HepG2 (cell line): ENCODE data around the gene ST3GAL2. TPM values are rescaled to one million over a fixed set of nuclear protein-coding genes. Genes with fewer than 3 reads are reported as not detected.

Experiments used
- AFF4 ChIP-seq: sonication (generic); formaldehyde crosslinking; IDR thresholded peaks from 2 replicates; pipeline ENCODE4 v1.4.0; 2020; ENCODE audit warnings: missing genetic modification reagents
- ELF4 ChIP-seq: sonication (generic); formaldehyde crosslinking; IDR thresholded peaks from 2 replicates; pipeline ENCODE4 v1.5.0; 2020; ENCODE audit warnings: missing genetic modification reagents, mild to moderate bottlenecking, moderate library complexity, borderline replicate concordance
- FOXO1 ChIP-seq: sonication (generic); formaldehyde crosslinking; IDR thresholded peaks from 2 replicates; pipeline ENCODE4 v1.4.0; 2020; ENCODE audit warnings: missing genetic modification reagents
- MAZ ChIP-seq, 2 experiments: sonication (generic) in 1 of 2; formaldehyde crosslinking in 1 of 2; IDR thresholded peaks; 2 replicates each; pipeline versions ENCODE4 v1.5.0 to v1.6.1; 2012 to 2020; ENCODE audit warnings: low read depth in 2 of 2, mild to moderate bottlenecking in 2 of 2, borderline replicate concordance in 1 of 2, improper control_type of control experiment in 1 of 2, low read length in 1 of 2, missing genetic modification reagents in 1 of 2, moderate library complexity in 1 of 2
- MLLT10 ChIP-seq: sonication (generic); formaldehyde crosslinking; IDR thresholded peaks from 2 replicates; pipeline ENCODE4 v1.4.0; 2020; ENCODE audit warnings: missing genetic modification reagents
- NFYB ChIP-seq: sonication (generic); formaldehyde crosslinking; IDR thresholded peaks from 2 replicates; pipeline ENCODE4 v1.4.0; 2020; ENCODE audit warnings: missing genetic modification reagents
- PHF5A ChIP-seq: IDR thresholded peaks from one replicate; pipeline ENCODE4 v1.6.1; 2018; ENCODE audit warnings: low read depth, missing genetic modification reagents; ENCODE audit not compliant: unreplicated experiment
- TARDBP ChIP-seq: sonication (generic); formaldehyde crosslinking; IDR thresholded peaks from 2 replicates; pipeline ENCODE4 v1.8.0; 2022; ENCODE audit warnings: mild to moderate bottlenecking, missing genetic modification reagents
- TERF1 ChIP-seq: sonication (generic); formaldehyde crosslinking; IDR thresholded peaks from 2 replicates; pipeline ENCODE4 v1.8.0; 2022; ENCODE audit warnings: mild to moderate bottlenecking, missing genetic modification reagents, moderate library complexity
- ZKSCAN8 ChIP-seq: IDR thresholded peaks from 2 replicates; pipeline ENCODE4 v1.6.1; 2016; ENCODE audit warnings: borderline replicate concordance, missing genetic modification reagents, missing compliant biosample characterization
- ZNF10 ChIP-seq: sonication (generic); formaldehyde crosslinking; IDR thresholded peaks from 2 replicates; pipeline ENCODE4 v1.4.0; 2020; ENCODE audit warnings: mild to moderate bottlenecking, low read depth, missing genetic modification reagents, borderline replicate concordance
- ZNF337 ChIP-seq: sonication (generic); formaldehyde crosslinking; IDR thresholded peaks from 2 replicates; pipeline ENCODE4 v1.5.1; 2020; ENCODE audit warnings: missing genetic modification reagents, low read depth, mild to moderate bottlenecking, borderline replicate concordance
- ZNF639 ChIP-seq: conservative IDR thresholded peaks from 2 replicates; pipeline ENCODE4 v1.6.1; 2018; ENCODE audit warnings: missing genetic modification reagents
- ZNF670 ChIP-seq: sonication (generic); formaldehyde crosslinking; IDR thresholded peaks from 2 replicates; pipeline ENCODE4 v1.8.0; 2022; ENCODE audit warnings: mild to moderate bottlenecking, missing genetic modification reagents, borderline replicate concordance
- ZNF788 ChIP-seq: sonication (generic); formaldehyde crosslinking; IDR thresholded peaks from 2 replicates; pipeline ENCODE4 v1.5.0; 2020; ENCODE audit warnings: mild to moderate bottlenecking, missing genetic modification reagents, borderline replicate concordance
- ZNF790 ChIP-seq: sonication (generic); formaldehyde crosslinking; IDR thresholded peaks from 2 replicates; pipeline ENCODE4 v1.8.0; 2022; ENCODE audit warnings: missing genetic modification reagents, mild to moderate bottlenecking, borderline replicate concordance
- polyA plus RNA-seq, 8 experiments: library from polyadenylated mRNA; depleted of rRNA in 3 of 8; stranded (reverse) in 7 of 8; unstranded in 1 of 8; fragments of >200 nt; fragmentation: Illumina TruSeq in 4 of 8; extraction: Trizol in 4 of 8; gene quantifications; 2 replicates each; pipeline versions ENCODE4 v1.2.1 to v1.2.3, GENCODE V29; 2011 to 2016; ENCODE audit warnings: low read depth in 4 of 8, missing spikeins in 1 of 8, mixed read lengths in 1 of 8; ENCODE audit not compliant: insufficient read depth in 1 of 8
- total RNA-seq, 5 experiments: library from RNA; depleted of rRNA; stranded (reverse); fragments of >200 nt; fragmentation: Illumina TruSeq; extraction: Trizol; gene quantifications; 2 replicates each; pipeline ENCODE4 v1.2.3, GENCODE V29; 2016; ENCODE audit warnings: low read depth in 1 of 5

ST3GAL2 gene
- total and polyA plus RNA-seq, 2 of the 13 experiments (the other 11 are each of a cell fraction or from before 2014, with no cell fraction given) = 16.3 to 24.9 TPM

GRCh38 chr16:70437017-70437581 lies 1.8 kb downstream of the ST3GAL2 start (continued):
- TF ChIP-seq TERF1 (CRISPR knock-in tag) = no peak
- TF ChIP-seq TARDBP (CRISPR knock-in tag) = no peak
- peak; percentile 66; the same call in 1 of the 2 replicates for TF ChIP-seq FOXO1
- 0 out of 2 replicates have a peak, but pooled peaks have one; percentile 23 for TF ChIP-seq ZKSCAN8 (CRISPR knock-in tag)
- TF ChIP-seq ZNF790 (CRISPR knock-in tag) = no peak
- no peak for TF ChIP-seq MLLT10 (CRISPR knock-in tag)
- TF ChIP-seq AFF4 (CRISPR knock-in tag) = no peak
- TF ChIP-seq ZNF337 (CRISPR knock-in tag) = no peak
- no peak for TF ChIP-seq ZNF10
- no peak for TF ChIP-seq ZNF639 (CRISPR knock-in tag)
- TF ChIP-seq NFYB (CRISPR knock-in tag) = no peak
- no peak for TF ChIP-seq ELF4 (CRISPR knock-in tag)
- no peak for TF ChIP-seq MAZ (IDR thresholded peaks at IDR 0.05; ENCODE audit: borderline replicate concordance, low read depth, low read length)
- no peak for TF ChIP-seq MAZ (CRISPR knock-in tag; IDR thresholded peaks at IDR 0.05; ENCODE audit: low read depth)
- TF ChIP-seq ZNF670 (CRISPR knock-in tag) = no peak
- TF ChIP-seq ZNF788 (CRISPR knock-in tag) = 0 out of 2 replicates have a peak, but pooled peaks have one; percentile 31
- TF ChIP-seq PHF5A (CRISPR knock-in tag) = no peak
